ENCODE data around the gene PLA2G6. TPM values are rescaled to one million over a fixed set of nuclear protein-coding genes. Genes with fewer than 3 reads are reported as not detected.

Gene PLA2G6
- total RNA-seq, 3 donors from 2014 or later: 41.1 to 68.1 (median 59.3) TPM

DNA sequence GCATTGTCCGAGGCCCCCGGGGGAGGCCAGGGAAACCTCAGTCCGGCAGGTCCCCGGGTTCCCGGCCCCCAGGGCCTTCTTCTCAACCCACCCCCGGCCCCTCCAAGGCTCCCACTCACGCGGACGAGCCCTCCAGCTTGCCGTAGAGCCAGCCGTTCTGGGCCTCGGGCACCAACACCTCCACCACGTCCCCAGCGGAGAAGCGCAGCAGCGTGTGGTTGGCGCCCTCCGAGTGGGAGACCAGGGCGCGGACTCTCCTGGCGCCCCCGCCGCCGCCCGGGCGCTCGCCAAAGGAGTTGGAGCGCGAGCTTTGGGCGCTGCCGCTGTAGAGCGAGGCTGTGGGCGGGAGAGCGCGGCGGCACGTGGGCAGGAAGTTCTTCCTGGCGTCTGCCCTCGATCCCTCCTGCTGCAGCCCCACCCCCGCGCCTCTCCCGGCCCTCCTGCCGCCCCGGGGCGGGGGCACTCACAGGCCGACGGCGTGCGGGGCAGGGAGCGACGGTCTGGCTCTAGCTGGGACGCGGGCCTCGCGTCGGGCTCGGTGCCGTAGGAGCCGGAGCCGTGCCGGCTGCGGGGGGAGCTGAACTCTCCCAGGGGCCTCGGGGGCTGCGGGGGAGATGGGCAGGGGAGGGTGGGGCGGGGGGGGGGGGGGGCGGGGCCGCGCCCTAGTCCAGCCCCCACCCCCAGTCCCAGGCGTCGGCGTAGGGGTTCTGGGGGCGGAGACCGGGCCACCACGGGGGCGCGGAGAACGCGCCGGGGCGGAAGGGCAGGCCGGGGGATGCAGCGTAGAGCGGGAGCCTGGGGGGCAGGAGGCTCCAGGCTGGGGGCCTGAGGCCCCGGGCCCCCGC is 92.8 kb downstream of the PLA2G6 start:
- DNase-seq (ENCODE audit: low spot score in 2 of 2): no peak
- H3K4me1 ChIP-seq: peaks cover 0 to 5% of the 10 kb centered on the region in 2 donors
- peak overlapping the region; percentile 23 to 66 (median 43) for H3K4me3 ChIP-seq
- peaks cover 0 to 4% of the 10 kb centered on the region in 2 donors for H3K27me3 ChIP-seq
- TF ChIP-seq, protein P1, sequence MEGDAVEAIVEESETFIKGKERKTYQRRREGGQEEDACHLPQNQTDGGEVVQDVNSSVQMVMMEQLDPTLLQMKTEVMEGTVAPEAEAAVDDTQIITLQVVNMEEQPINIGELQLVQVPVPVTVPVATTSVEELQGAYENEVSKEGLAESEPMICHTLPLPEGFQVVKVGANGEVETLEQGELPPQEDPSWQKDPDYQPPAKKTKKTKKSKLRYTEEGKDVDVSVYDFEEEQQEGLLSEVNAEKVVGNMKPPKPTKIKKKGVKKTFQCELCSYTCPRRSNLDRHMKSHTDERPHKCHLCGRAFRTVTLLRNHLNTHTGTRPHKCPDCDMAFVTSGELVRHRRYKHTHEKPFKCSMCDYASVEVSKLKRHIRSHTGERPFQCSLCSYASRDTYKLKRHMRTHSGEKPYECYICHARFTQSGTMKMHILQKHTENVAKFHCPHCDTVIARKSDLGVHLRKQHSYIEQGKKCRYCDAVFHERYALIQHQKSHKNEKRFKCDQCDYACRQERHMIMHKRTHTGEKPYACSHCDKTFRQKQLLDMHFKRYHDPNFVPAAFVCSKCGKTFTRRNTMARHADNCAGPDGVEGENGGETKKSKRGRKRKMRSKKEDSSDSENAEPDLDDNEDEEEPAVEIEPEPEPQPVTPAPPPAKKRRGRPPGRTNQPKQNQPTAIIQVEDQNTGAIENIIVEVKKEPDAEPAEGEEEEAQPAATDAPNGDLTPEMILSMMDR (IDR thresholded peaks at IDR 0.05): no peak
- TF ChIP-seq POLR2A (IDR thresholded peaks at IDR 0.05) (no peak), POLR2AphosphoS5 (IDR thresholded peaks at IDR 0.05) (no peak)
- H3K27ac ChIP-seq: no peak overlapping the region
- intact Hi-C loops (cut with DNase I; ENCODE audit: low total_unique reads): no loop called here
- H3K9me3 ChIP-seq: no peaks in the 10 kb centered on the region
- no peaks in the 10 kb centered on the region for H3K36me3 ChIP-seq

DNA sequence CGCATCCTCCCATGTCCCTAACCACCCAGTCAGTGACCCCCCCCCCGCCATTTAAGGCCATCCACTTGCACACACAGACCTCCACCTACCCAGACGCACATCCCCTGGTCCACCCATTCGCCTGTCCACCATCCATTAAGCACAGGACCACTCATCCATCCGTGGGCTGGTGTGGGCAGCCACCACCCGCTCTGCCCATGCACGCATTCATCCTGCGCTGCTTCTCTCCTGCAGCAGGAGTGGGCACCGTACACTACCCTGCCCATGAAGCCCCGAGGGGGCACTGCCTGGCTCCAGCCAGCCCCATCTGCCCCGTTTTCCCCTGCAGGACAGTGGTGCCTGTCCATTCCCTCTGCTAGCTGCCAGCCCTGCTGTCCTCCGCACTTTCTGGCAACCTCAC is 93.8 kb downstream of the PLA2G6 start:
- no peak for DNase-seq (ENCODE audit: low spot score in 2 of 2)
- H3K4me3 ChIP-seq: no peak overlapping the region
- H3K36me3 ChIP-seq: no peaks in the 10 kb centered on the region
- H3K9me3 ChIP-seq: no peaks in the 10 kb centered on the region
- no peak overlapping the region for H3K27ac ChIP-seq
- peaks cover 3 to 4% of the 10 kb centered on the region in 2 donors for H3K27me3 ChIP-seq
- no peak for TF ChIP-seq POLR2A (IDR thresholded peaks at IDR 0.05)
- TF ChIP-seq POLR2AphosphoS5 (IDR thresholded peaks at IDR 0.05): no peak
- TF ChIP-seq, protein P1 (IDR thresholded peaks at IDR 0.05): no peak
- peaks cover under 1 to 5% of the 10 kb centered on the region in 2 donors for H3K4me1 ChIP-seq
- intact Hi-C loops (cut with DNase I; ENCODE audit: low total_unique reads): no loop called here

DNA sequence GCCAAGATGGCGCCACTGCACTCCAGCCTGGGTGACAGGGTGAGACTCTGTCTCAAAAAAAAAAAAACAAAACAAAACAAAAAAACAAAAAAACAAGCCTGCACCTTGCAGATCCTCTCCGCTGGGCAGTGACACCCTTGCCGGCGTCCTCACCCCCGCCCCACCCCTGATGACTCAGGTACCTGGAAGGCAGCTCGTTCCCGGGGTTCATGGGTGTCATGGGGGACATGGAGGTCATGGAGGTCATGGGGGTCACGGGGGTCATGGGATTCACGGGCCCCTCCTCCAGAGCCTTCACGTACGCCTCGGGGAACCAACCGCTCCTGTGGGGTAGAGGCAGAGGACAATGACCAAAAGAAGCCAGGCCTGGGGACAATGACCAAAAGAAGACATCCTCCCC is 94.7 kb downstream of the PLA2G6 start:
- Histone ChIP-seq H3K27me3 (peaks cover 6 to 12% of the 10 kb centered on the region in 2 donors), H3K4me3 (no peak overlapping the region), H3K4me1 (peaks cover 5 to 10% of the 10 kb centered on the region in 2 donors), H3K9me3 (no peaks in the 10 kb centered on the region), H3K27ac (no peak overlapping the region), H3K36me3 (no peaks in the 10 kb centered on the region)
- intact Hi-C loops (cut with DNase I; ENCODE audit: low total_unique reads): no loop called here
- TF ChIP-seq POLR2AphosphoS5 (IDR thresholded peaks at IDR 0.05): no peak
- no peak for TF ChIP-seq POLR2A (IDR thresholded peaks at IDR 0.05)
- TF ChIP-seq, protein P1 (IDR thresholded peaks at IDR 0.05): no peak
- DNase-seq (ENCODE audit: low spot score in 2 of 2): no peak

DNA sequence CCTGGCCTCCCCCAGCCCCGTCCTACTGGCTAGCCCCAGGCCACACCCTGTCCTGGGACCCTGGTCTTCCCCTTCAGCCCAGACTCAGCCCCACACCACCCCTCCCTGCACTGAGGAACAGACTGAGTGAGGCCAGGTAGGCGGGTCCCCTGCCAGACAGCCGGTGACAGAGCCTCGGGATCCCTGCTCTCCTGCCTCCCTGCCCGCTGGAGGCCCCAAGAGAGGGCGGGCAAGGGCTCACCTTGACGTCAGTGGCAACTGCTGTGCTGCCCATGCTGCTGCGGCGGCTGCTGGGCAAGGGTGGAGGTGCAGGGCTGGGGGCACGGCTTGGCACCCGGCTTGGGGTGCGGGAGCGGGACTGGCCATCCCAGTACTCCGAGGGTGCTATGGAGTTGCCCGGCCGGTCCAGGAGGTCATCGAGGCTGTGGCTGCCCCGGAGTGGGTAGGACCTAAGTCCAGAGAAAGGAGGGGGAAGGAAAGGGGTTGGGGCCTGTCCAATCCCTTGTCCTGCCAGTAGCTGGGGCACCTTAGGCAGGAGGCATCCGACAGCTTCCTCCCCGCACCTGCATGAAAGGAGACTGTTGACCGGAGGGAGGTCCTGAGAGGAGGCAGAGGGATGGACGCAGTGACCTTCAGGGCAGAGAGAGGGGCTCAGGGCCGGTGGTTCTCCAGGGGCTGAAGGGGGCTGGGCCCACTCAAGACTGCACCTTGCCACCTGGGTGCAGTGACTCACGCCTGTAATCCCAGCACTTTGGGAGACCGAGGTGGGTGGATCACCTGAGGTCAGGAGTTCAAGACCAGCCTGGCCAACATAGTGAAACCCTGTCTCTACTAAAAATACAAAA is 95.4 kb downstream of the PLA2G6 start:
- TF ChIP-seq, protein P1 (IDR thresholded peaks at IDR 0.05): no peak
- TF ChIP-seq POLR2AphosphoS5 (IDR thresholded peaks at IDR 0.05) (no peak), POLR2A (IDR thresholded peaks at IDR 0.05) (no peak)
- Histone ChIP-seq H3K4me1 (peaks cover 8 to 14% of the 10 kb centered on the region in 2 donors), H3K27ac (no peak overlapping the region), H3K27me3 (peaks cover 7 to 13% of the 10 kb centered on the region in 2 donors), H3K9me3 (no peaks in the 10 kb centered on the region), H3K4me3 (no peak overlapping the region), H3K36me3 (no peaks in the 10 kb centered on the region)
- intact Hi-C loops (cut with DNase I; ENCODE audit: low total_unique reads): no loop called here
- no peak for DNase-seq (ENCODE audit: low spot score in 2 of 2)

All from breast epithelium (tissue), 4 donors.